ENCODE data around the gene PILRB.
A peak's percentile ranks its signal among the peaks of the same experiment; 100 is the strongest.
"Not testable (repeated sequence)": the region's sequence is repeated elsewhere in the genome, so short reads cannot be mapped to it uniquely, and the experiment has no call there.

Gene PILRB

DNA sequence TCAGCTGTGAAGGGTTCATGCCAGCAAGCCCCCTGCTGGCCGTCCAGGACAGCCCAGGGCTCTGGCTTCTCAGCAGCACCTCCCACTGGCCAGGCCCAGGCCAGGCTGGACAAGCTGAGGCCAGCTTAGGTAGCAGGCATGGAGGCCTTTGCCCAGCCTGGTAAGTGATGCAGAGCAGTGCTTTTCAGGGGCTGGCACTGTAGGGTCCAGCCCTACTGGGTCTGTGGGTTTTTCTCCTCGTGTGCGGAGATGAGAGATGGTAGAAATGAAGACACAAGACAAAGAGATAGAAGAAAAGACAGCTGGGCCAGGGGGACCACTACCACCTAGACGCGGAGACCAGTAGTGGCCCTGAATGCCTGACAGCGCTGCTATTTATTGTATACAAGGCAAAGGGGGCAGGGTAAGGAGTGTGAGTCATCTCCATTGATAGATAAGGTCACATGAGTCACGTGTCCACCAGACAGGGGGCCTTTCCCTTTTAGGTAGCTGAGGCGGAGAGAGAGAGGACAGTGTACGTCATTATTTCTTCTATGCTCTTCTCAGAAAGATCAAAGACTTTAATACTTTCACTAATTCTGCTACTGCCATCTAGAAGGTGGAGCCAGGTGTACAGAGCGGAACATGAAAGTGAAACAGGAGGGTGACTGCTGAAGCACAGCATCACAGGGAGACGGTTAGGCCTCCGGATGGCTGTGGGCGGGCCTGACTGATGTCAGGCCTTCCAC is 13.2 kb upstream of the PILRB start:
- TF ChIP-seq, protein P1, sequence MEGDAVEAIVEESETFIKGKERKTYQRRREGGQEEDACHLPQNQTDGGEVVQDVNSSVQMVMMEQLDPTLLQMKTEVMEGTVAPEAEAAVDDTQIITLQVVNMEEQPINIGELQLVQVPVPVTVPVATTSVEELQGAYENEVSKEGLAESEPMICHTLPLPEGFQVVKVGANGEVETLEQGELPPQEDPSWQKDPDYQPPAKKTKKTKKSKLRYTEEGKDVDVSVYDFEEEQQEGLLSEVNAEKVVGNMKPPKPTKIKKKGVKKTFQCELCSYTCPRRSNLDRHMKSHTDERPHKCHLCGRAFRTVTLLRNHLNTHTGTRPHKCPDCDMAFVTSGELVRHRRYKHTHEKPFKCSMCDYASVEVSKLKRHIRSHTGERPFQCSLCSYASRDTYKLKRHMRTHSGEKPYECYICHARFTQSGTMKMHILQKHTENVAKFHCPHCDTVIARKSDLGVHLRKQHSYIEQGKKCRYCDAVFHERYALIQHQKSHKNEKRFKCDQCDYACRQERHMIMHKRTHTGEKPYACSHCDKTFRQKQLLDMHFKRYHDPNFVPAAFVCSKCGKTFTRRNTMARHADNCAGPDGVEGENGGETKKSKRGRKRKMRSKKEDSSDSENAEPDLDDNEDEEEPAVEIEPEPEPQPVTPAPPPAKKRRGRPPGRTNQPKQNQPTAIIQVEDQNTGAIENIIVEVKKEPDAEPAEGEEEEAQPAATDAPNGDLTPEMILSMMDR (IDR thresholded peaks at IDR 0.05; ENCODE audit: borderline replicate concordance, insufficient read depth, low read depth, low read length), result peak; percentile 39; the same call in 1 of the 2 replicates
- H3K4me3 ChIP-seq (ENCODE audit: low read depth, low read length), result not testable (repeated sequence)

DNA sequence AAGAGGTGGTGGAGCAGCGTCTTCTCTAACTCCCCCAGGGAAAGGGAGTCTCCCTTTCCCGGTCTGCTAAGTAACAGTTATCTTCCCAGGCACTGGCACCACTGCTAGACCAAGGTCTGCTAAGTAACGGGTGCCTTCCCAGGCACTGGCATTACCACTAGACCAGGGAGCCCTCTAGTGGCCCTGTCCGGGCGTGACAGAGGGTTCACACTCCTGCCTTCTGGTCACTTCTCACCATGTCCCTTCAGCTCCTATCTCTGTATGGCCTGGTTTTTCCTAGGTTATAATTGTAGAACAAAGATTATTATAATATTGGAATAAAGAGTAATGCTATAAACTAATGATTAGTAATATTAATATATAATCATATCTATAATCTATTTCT is 12.6 kb upstream of the PILRB start:
- TF ChIP-seq, protein P1 (IDR thresholded peaks at IDR 0.05; ENCODE audit: borderline replicate concordance, insufficient read depth, low read depth, low read length), result peak; percentile 43; the same call in 1 of the 2 replicates
- not testable (repeated sequence) for H3K4me3 ChIP-seq (ENCODE audit: low read depth, low read length)

DNA sequence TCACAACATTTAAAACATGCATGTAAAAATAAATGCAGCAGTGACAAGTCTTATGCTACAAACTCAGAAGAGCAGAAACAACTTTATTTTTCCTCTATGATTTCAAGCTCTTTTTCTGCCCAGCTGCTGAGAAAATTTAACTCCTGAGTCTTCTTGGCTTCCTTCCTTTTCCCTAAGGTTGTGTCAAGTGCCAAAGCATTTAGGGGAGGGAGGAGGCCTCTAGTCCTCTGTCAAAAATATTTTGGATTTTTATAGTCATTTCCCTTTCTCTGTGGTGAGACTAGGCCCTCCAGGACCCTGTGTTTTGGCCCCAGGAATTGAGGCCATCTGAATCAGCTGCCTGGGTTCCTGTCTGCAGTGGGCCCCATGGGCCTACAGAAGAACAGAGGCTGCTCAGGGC is 11.0 kb upstream of the PILRB start:
- TF ChIP-seq, protein P1 (IDR thresholded peaks at IDR 0.05; ENCODE audit: borderline replicate concordance, insufficient read depth, low read depth, low read length), result no peak
- no peak overlapping the region for H3K4me3 ChIP-seq (ENCODE audit: low read depth, low read length)

DNA sequence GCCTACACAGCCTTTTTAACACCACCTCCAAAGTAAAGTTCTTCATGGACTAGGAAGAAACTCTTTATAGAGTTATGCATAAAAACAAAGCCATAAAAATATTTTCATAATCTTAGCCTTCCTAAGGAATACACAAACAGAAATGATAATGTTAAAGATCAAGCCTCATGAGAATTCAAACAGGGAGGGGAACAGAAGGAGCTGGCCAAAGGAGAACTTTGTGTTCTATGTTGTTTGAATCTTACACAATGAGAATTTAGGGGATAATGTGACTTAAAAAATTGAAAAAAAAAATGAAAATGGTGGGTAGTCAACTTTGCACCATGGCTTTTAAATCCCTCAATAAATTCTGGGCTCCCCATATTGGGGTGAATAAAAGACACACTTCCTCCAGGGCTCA is 9.1 kb upstream of the PILRB start:
- no peak overlapping the region for H3K4me3 ChIP-seq (ENCODE audit: low read depth, low read length)
- TF ChIP-seq, protein P1 (IDR thresholded peaks at IDR 0.05; ENCODE audit: borderline replicate concordance, insufficient read depth, low read depth, low read length), result no peak

DNA sequence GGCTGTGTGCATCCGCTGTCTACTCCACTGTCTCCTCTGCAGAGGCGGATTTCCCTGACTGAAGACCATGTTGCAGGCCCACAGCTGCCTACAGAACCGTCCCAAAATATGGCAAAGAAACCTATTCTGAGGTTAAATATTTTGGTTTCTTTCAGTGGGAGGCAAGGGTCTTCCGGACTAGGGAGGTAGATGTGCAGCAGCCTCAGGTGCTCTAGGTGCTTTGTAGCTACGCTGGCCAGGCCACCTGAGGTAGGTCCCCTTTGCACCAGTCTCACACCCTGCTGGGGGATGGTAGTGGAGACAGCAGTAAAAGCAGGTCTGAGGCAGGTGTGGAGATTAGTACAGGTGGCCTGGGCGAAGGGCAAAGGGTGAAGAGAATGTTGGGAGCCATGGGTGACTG is 8.2 kb upstream of the PILRB start:
- H3K4me3 ChIP-seq (ENCODE audit: low read depth, low read length), result no peak overlapping the region
- TF ChIP-seq, protein P1 (IDR thresholded peaks at IDR 0.05; ENCODE audit: borderline replicate concordance, insufficient read depth, low read depth, low read length), result no peak

DNA sequence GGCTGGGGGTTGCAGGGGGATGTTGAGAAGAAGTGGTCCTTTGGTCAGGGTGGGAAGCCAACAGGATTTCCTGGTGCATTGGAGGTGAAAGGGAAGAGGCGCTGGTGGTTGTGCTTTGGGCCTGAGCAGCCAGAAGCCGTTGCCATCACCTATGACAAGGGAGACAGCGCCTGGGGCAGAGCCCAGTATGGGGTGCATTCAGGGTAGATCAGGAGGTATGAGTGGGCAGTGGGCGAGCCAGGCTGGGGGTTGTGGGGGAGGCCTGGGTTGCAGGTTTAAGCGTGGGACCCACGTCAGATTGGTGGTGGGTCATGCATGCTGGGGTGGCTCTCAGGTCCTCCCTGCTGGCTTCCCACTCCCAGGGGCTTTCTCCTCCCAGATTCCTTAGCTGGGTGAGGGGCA is 6.3 kb upstream of the PILRB start:
- TF ChIP-seq, protein P1 (IDR thresholded peaks at IDR 0.05; ENCODE audit: borderline replicate concordance, insufficient read depth, low read depth, low read length), result no peak
- no peak overlapping the region for H3K4me3 ChIP-seq (ENCODE audit: low read depth, low read length)

DNA sequence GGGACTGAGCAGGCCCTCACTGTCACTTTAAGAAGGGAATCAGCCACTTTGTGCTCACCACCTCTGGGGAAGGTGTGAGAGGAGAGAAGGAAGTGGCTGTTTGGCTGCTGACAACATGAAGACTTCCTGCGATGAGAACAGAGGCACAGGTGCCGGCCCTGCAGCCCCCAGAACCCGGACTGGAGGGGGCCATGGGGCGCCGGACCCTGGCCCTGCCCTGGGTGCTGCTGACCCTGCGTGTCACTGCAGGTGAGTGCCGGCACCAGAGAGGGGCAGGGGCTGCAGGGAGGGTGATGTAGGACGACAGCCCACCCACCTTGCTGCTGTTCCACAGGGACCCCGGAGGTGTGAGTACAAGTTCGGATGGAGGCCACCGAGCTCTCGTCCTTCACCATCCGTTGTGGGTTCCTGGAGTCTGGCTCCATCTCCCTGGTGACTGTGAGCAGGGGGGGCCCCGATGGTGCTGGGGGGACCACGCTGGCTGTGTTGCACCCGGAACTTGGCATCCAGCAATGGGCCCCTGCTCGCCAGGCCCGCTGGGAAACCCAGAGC is 5.6 kb upstream of the PILRB start:
- H3K4me3 ChIP-seq (ENCODE audit: low read depth, low read length), result not testable (repeated sequence)

All from GM12875 (cell line).